ENCODE data around the gene INTS3. TPM values are rescaled to one million over a fixed set of nuclear protein-coding genes. Genes with fewer than 3 reads are reported as not detected.
"Not testable (repeated sequence)": the region's sequence is repeated elsewhere in the genome, so short reads cannot be mapped to it uniquely, and the experiment has no call there.

The INTS3 gene
- total RNA-seq, 1 experiment from 2014 or later = 39.0 TPM

DNA sequence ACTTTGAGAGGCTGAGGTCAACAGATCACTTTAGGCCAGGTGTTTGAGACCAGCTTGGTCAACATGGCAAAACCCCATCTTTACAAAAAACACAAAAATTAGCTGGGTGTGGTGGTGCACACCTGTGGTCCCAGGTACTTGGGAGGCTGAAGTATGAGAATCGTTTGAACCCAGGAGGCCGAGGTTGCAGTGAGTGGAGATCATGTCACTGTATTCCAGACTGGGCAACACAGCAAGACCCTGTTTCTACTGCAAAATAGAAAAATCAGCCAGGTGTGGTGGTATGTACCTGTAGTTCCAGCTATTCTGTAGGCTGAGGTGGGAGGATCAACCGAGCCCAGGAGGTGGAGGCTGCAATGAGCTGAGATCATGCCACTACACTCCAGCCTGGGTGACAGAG lies 4.2 kb upstream of the INTS3 start:
- no peaks in the 10 kb centered on the region for H3K27me3 ChIP-seq (replicated peaks; ENCODE audit: control insufficient read depth, insufficient read depth, low read length)
- CTCF ChIA-PET = interaction anchor here (0.8 kb wide), 1 partner anchor 111 kb away, joined by 3 read pairs; no protein-coding TSS in a partner anchor
- POLR2A ChIA-PET = no interaction called here
- H3K4me1 Mint-ChIP-seq (ENCODE audit: low read depth, unreplicated experiment) = no peaks in the 10 kb centered on the region
- BruUV-seq (replicated peaks) = no TSS peak
- no peak for DNase-seq
- TF ChIP-seq CTCF (IDR thresholded peaks at IDR 0.05; ENCODE audit: insufficient read depth in 1 of 2, low read depth in 1 of 2, low read length in 1 of 2, severe bottlenecking in 1 of 2, unreplicated experiment in 1 of 2) = no peak
- H3K4me3 ChIP-seq (ENCODE audit: low read depth, low read length) = no peak overlapping the region
- peaks cover 10% of the 10 kb centered on the region for H3K36me3 Mint-ChIP-seq (ENCODE audit: insufficient read depth, unreplicated experiment)
- no peaks in the 10 kb centered on the region for H3K4me1 ChIP-seq
- intact Hi-C loops (cut with micrococcal nuclease; ENCODE audit: unreplicated experiment) = no loop called here
- no peaks in the 10 kb centered on the region for H3K9me3 Mint-ChIP-seq (ENCODE audit: unreplicated experiment)
- no peak overlapping the region for H3K4me3 Mint-ChIP-seq (ENCODE audit: unreplicated experiment)
- no peaks in the 10 kb centered on the region for H3K9me3 ChIP-seq
- no peaks in the 10 kb centered on the region for H3K36me3 ChIP-seq (ENCODE audit: control insufficient read depth, insufficient read depth, low read length)
- H3K27ac Mint-ChIP-seq (ENCODE audit: unreplicated experiment) = no peak overlapping the region
- no peaks in the 10 kb centered on the region for H3K27me3 Mint-ChIP-seq (ENCODE audit: insufficient read depth, unreplicated experiment)

DNA sequence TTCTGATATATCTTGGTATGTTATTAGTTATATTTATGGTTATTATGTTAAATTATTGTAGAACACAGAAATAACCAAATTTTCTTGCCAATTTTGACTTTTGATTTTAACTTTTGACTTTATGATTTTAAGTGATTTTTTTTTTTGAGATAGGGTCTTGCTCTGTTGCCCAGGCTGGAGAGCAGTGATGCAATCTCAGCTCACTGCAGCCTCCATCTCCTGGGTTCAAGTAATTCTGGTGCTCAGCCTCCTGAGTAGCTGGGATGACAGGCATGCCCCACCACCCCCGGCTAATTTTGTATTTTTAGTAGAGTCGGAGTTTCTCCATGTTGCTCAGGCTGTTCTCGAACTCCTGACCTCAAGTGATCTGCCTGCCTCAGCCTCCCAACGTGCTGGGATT lies 3.2 kb upstream of the INTS3 start:
- DNase-seq; H3K9me3 Mint-ChIP-seq (ENCODE audit: unreplicated experiment); H3K4me1 ChIP-seq; H3K9me3 ChIP-seq; CTCF ChIA-PET; intact Hi-C loops (cut with micrococcal nuclease; ENCODE audit: unreplicated experiment); H3K27me3 Mint-ChIP-seq (ENCODE audit: insufficient read depth, unreplicated experiment); BruUV-seq (replicated peaks); H3K27me3 ChIP-seq (replicated peaks; ENCODE audit: control insufficient read depth, insufficient read depth, low read length); H3K36me3 ChIP-seq (ENCODE audit: control insufficient read depth, insufficient read depth, low read length); H3K4me3 Mint-ChIP-seq (ENCODE audit: unreplicated experiment); H3K4me3 ChIP-seq (ENCODE audit: low read depth, low read length); H3K4me1 Mint-ChIP-seq (ENCODE audit: low read depth, unreplicated experiment); POLR2A ChIA-PET; H3K27ac Mint-ChIP-seq (ENCODE audit: unreplicated experiment): not testable (repeated sequence)
- peaks cover 15% of the 10 kb centered on the region for H3K36me3 Mint-ChIP-seq (ENCODE audit: insufficient read depth, unreplicated experiment)

GRCh38 chr1:153728305-153729066 lies 636 bp downstream of the INTS3 start:
- Histone ChIP-seq H3K9me3 (no peaks in the 10 kb centered on the region), H3K4me1 (peaks cover 6% of the 10 kb centered on the region), H3K36me3 (ENCODE audit: control insufficient read depth, insufficient read depth, low read length) (no peaks in the 10 kb centered on the region), H3K4me3 (ENCODE audit: low read depth, low read length) (peak overlapping the region; percentile 95), H3K27me3 (replicated peaks; ENCODE audit: control insufficient read depth, insufficient read depth, low read length) (no peaks in the 10 kb centered on the region)
- DNase-seq = peak; percentile 42 to 48
- Mint-ChIP-seq H3K36me3 (ENCODE audit: insufficient read depth, unreplicated experiment) (peaks cover 23% of the 10 kb centered on the region), H3K27me3 (ENCODE audit: insufficient read depth, unreplicated experiment) (no peaks in the 10 kb centered on the region), H3K9me3 (ENCODE audit: unreplicated experiment) (no peaks in the 10 kb centered on the region), H3K27ac (ENCODE audit: unreplicated experiment) (peak overlapping the region; percentile 95), H3K4me3 (ENCODE audit: unreplicated experiment) (peak overlapping the region; percentile 92), H3K4me1 (ENCODE audit: low read depth, unreplicated experiment) (peaks cover 14% of the 10 kb centered on the region)
- POLR2A ChIA-PET = interaction anchor here (0.9 to 2.0 kb wide), 7 partner anchors 14 to 262 kb away, joined by 3 to 16 read pairs (median 7); partner anchors contain the start of genes CHTOP, JTB, RPS27 and SLC27A3
- CTCF ChIA-PET = interaction anchor here (0.9 to 1.4 kb wide), 12 partner anchors 14 to 376 kb away, joined by 3 to 7 read pairs (median 3); partner anchors contain the start of genes DENND4B, NPR1 and S100A13
- intact Hi-C loops (cut with micrococcal nuclease; ENCODE audit: unreplicated experiment) = loop anchor here (2.0 kb wide), 1 partner anchor 14 kb away; no protein-coding TSS in a partner anchor
- TF ChIP-seq CTCF (IDR thresholded peaks at IDR 0.05; ENCODE audit: insufficient read depth in 1 of 2, low read depth in 1 of 2, low read length in 1 of 2, severe bottlenecking in 1 of 2, unreplicated experiment in 1 of 2) = no peak
- TSS peak; percentile 78 for BruUV-seq (replicated peaks)
